ENCODE data around the gene CEP57L1. TPM values are rescaled to one million over a fixed set of nuclear protein-coding genes. Genes with fewer than 3 reads are reported as not detected.
"Not testable (repeated sequence)": the region's sequence is repeated elsewhere in the genome, so short reads cannot be mapped to it uniquely, and the experiment has no call there.

Gene CEP57L1
- total RNA-seq, 1 experiment from 2014 or later = 45.2 TPM

DNA sequence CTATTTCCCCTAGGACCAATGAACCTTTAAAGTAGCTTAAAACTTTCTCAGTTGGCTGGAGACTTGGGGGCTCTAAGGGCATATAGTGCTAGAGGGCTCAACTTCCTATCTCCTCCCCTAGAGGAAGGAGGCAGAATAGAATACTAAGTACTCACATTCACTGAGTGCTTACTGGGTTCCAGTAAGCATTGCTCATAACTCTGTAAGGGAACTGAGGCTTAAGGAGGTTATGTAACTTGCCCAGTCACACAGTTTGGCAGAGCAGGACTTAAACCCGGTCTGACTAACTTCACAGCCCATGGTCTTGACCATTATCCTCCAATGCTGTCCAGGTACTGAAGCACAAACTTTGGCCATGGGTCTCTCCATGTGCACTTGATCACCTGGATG is 13.1 kb upstream of the CEP57L1 start:
- no peak overlapping the region for H3K27ac ChIP-seq
- no peak for DNase-seq (ENCODE audit: low read depth in 1 of 2, low spot score in 2 of 2)
- H3K27me3 ChIP-seq (replicated peaks) = no peaks in the 10 kb centered on the region
- no peak overlapping the region for H3K4me3 ChIP-seq
- H3K4me1 ChIP-seq (replicated peaks) = no peaks in the 10 kb centered on the region
- H3K9me3 ChIP-seq (replicated peaks) = no peaks in the 10 kb centered on the region
- H3K36me3 ChIP-seq = no peaks in the 10 kb centered on the region

DNA sequence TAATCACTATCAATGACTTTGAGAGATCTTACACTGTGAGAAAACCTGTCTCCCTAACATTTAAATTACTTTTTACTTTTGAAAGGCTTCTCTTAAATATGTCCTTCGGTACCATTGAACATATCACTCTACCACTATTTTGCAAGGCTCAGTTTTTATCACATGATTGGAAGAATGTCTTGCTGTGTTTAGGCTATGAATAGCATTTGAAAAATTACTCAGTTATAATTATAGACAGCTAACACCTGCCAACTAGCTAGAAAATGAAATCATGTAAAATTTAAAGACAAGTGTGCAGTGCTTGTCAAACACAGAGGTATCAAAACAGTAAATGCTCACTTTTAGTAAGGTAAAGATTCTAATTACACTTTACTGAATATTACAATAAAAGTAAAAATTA is 11.7 kb upstream of the CEP57L1 start:
- DNase-seq (ENCODE audit: low read depth in 1 of 2, low spot score in 2 of 2) = no peak
- no peak overlapping the region for H3K4me3 ChIP-seq
- no peaks in the 10 kb centered on the region for H3K27me3 ChIP-seq (replicated peaks)
- no peaks in the 10 kb centered on the region for H3K4me1 ChIP-seq (replicated peaks)
- no peaks in the 10 kb centered on the region for H3K9me3 ChIP-seq (replicated peaks)
- no peak overlapping the region for H3K27ac ChIP-seq
- no peaks in the 10 kb centered on the region for H3K36me3 ChIP-seq

DNA sequence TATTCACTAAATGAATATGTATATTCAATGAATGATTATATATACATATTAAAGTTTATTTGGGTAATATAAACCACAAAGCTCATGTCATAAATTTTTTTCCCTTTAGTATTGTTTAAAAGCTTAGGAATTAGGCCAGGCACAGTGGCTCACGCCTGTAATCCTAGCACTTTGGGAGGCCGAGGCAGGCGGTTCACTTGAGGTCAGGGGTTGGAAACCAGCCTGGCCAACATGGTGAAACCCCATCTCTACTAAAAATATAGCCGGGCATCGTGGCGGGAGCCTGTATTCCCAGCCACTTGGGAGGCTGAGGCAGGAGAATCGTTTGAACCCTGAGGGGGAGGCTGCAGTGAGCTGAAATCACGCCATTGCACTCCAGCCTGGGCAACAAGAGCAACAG is 11.2 kb upstream of the CEP57L1 start:
- not testable (repeated sequence) for DNase-seq (ENCODE audit: low read depth in 1 of 2, low spot score in 2 of 2); H3K27me3 ChIP-seq (replicated peaks); H3K9me3 ChIP-seq (replicated peaks); H3K4me3 ChIP-seq; H3K4me1 ChIP-seq (replicated peaks); H3K27ac ChIP-seq; H3K36me3 ChIP-seq

DNA sequence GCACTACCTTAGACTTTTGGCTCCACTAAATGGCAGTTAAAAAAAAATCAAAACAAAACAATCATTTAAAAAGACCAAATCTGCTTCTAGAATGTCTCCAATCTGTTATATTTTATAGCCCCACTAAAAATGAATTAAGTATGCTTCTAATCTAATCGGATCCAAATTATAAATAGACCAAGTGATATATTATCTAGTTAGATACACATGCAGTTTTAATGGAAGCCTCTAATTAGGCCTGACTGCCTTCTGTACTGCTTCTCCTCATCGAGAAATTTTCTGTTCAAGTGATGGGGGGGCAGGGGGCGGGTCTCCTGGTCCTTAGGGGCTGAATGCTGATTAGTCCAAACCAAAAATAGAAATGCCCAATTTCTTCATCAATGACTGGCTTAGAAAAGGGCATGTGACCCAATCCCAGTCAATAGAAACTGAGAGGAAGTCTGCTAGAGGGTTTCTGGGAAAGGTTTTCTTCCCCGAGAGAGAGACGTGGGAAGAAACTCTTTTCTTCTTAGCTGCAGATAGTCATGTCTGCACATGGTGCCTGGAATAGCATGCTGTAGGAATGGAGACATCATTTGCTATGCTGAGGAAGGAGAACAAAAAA is 7.5 kb upstream of the CEP57L1 start:
- no peaks in the 10 kb centered on the region for H3K9me3 ChIP-seq (replicated peaks)
- H3K4me3 ChIP-seq = no peak overlapping the region
- H3K27me3 ChIP-seq (replicated peaks) = no peaks in the 10 kb centered on the region
- no peaks in the 10 kb centered on the region for H3K36me3 ChIP-seq
- DNase-seq (ENCODE audit: low read depth in 1 of 2, low spot score in 2 of 2) = no peak
- H3K4me1 ChIP-seq (replicated peaks) = no peaks in the 10 kb centered on the region
- no peak overlapping the region for H3K27ac ChIP-seq

DNA sequence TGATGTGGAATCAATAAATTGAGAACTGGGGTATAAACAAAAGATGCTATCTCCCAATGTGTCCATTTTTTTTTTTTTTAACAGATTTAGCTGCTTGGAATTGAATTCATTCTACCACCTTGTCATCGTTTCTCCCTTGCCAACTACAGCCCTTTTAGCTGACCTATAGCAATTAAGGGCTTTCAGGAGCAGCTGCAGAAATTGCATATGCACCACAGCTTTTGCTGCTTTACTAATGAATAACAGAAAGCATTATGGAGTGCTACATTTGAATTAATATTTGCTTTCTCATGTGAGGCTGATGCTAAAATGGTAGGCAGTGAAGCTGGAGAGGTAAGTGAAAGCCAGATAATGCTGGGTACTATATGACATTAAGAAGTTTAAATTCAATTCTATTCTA is 6.3 kb upstream of the CEP57L1 start:
- H3K27ac ChIP-seq = no peak overlapping the region

DNA sequence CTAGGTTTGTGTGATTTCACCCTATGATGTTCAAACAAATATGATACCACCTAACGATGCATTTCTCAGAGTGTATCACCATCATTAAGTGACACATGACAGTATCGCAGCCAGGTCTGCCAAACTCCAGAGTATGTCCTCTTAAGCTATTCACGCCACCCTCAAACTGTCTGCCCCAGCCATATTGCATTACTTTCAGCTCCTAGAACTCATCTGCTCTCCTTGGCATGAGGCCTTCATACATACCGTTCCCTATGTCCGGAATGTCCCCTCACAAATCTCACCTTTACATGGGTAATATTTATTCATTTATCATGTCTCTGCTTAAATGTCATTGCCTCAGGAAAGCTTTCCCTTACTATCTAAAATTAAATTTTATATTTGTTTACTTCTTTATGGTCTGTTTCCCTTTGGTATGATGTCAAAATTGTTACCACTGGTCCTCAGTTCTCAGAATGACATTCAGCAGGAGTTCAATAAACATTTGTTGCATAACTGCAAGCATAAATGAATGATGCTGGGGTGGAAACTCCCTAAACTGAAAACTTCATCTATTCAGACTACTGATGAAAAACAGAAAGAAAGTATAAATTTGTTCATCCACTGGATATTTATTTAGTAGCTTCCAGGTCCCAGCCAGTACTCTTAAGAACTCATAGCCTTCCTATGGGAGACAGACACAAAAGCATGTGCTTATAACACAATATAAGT is 3.8 kb upstream of the CEP57L1 start:
- H3K9me3 ChIP-seq (replicated peaks) = no peaks in the 10 kb centered on the region
- no peaks in the 10 kb centered on the region for H3K27me3 ChIP-seq (replicated peaks)
- DNase-seq (ENCODE audit: low read depth in 1 of 2, low spot score in 2 of 2) = no peak
- peaks cover 4% of the 10 kb centered on the region for H3K4me1 ChIP-seq (replicated peaks)
- H3K27ac ChIP-seq = no peak overlapping the region
- H3K36me3 ChIP-seq = peaks cover 3% of the 10 kb centered on the region; the same call in 1 of the 2 replicates
- H3K4me3 ChIP-seq = no peak overlapping the region

More for the DNA sequence above, 6.3 kb upstream of the CEP57L1 start:
- Histone ChIP-seq H3K9me3 (replicated peaks) (no peaks in the 10 kb centered on the region), H3K4me3 (no peak overlapping the region), H3K36me3 (no peaks in the 10 kb centered on the region), H3K27me3 (replicated peaks) (no peaks in the 10 kb centered on the region), H3K4me1 (replicated peaks) (no peaks in the 10 kb centered on the region)
- no peak for DNase-seq (ENCODE audit: low read depth in 1 of 2, low spot score in 2 of 2)

DNA sequence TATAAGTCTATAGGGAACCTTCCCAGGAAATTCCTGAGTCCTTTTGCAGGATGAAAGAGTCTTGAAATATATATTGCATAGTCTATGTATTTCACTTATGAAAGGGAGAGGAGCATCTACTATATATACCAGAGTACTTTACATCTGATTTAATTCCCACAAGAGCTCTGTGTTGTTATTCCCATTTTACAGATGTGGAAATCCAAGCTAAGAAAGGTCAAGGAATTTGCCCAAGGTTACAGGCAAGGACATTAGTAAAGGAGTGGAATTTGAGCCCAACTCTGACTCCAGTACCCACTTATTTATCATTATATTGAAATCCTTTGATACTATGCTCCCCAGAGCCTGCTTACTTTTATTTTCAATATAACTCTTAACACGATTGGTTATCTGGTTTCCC is 3.2 kb upstream of the CEP57L1 start:
- Histone ChIP-seq H3K27me3 (replicated peaks) (no peaks in the 10 kb centered on the region), H3K4me1 (replicated peaks) (peaks cover 7% of the 10 kb centered on the region), H3K27ac (no peak overlapping the region), H3K36me3 (peaks cover 3% of the 10 kb centered on the region; the same call in 1 of the 2 replicates), H3K4me3 (peak overlapping the region; percentile 2; the same call in 1 of the 2 replicates), H3K9me3 (replicated peaks) (no peaks in the 10 kb centered on the region)
- no peak for DNase-seq (ENCODE audit: low read depth in 1 of 2, low spot score in 2 of 2)

DNA sequence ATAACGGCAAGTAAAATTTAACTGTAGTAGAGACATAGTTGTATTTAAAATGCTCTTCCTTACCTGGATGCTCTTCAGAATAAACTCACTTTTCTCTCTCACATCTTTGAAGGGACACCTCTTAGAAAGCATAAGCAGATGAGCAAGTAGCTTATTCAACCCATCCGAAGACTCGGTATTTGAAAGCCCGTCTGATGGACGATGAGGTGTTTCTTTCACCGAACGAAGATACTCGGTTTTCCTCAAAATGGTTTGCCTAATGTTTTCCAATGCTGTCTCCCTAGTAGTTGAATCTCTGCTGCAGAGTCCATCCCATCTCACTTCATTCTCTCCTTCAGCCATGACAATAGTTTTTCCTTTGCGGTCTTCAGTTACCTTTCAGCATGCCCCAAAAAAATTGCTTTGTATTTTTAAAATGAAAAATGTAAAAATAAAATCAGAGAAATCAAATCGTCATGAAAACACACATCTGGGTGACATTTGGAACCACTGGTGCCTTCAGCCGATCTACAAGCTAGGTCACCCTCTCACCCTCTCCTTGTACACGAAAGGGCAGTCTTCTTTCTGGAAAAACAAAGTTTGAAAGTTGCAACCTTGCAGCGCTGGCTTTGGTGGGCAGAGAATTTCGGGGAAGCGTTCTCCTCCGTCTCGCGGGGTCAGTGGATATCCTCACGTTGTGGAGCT is 1.4 kb upstream of the CEP57L1 start:
- Histone ChIP-seq H3K27ac (no peak overlapping the region), H3K4me1 (replicated peaks) (peaks cover 7% of the 10 kb centered on the region), H3K27me3 (replicated peaks) (no peaks in the 10 kb centered on the region), H3K36me3 (peaks cover 3% of the 10 kb centered on the region; the same call in 1 of the 2 replicates), H3K9me3 (replicated peaks) (no peaks in the 10 kb centered on the region), H3K4me3 (peak overlapping the region; percentile 73)
- DNase-seq (ENCODE audit: low read depth in 1 of 2, low spot score in 2 of 2) = no peak

DNA sequence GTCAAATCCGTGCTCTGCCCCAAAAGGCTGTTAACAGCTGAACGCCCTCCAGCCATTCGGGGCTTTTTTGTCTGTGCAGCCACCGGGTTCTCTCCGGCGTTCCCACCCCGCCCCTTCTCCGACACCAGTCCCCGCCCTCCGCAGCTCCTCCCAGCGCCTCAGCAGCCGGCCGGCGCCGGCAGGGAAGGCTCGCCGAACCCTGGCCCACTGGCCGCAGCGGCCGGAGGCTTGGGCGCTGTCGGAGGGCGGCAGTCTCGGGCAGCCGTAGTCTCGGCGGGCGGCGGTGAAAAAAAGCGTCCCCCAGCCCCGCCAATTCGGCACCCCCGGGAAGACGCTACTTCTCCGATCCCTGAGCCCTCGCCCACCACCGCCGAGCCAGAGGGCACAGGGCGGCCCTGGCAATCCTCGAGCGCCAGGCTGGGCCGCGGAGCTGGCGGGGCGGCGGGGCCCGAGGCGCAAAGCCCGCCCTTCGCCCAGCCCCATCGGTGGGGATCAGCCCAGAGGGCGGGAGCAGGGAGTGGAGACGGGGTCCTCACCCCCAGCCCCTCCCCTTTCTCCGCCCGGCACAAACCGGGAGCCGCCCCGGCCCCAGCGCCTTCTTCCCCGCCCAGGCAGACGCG is 781 bp upstream of the CEP57L1 start, which contains the start of gene SESN1:
SESN1 (minus strand) TSS at position 431 of the 620 bp plus-strand sequence. CDS start 773 bp downstream, outside the sequence.
- Histone ChIP-seq H3K36me3 (peaks cover 3% of the 10 kb centered on the region; the same call in 1 of the 2 replicates), H3K27ac (peak within 1 kb of the TSS; percentile 95), H3K9me3 (replicated peaks) (no peaks in the 10 kb centered on the region), H3K4me1 (replicated peaks) (peaks cover 7% of the 10 kb centered on the region), H3K27me3 (replicated peaks) (no peaks in the 10 kb centered on the region), H3K4me3 (peak within 1 kb of the TSS; percentile 73)
- peak in 1 of 2 experiments; percentile 95 for DNase-seq (ENCODE audit: low read depth in 1 of 2, low spot score in 2 of 2)

DNA sequence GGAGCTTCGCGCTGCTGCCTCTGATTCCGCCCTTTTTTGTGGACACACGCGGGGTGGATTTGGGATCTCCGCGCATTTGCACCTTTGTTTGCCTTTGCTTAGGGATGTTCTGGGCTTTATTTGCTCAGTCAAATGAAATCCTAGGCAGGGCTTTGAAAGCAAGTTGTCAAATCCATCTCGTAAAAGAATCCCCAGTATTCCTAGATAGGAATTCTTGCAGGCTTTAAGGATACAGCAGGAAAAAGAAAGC is 453 bp downstream of the CEP57L1 start:
- H3K9me3 ChIP-seq (replicated peaks) = no peaks in the 10 kb centered on the region
- no peak for DNase-seq (ENCODE audit: low read depth in 1 of 2, low spot score in 2 of 2)
- H3K27ac ChIP-seq = peak overlapping the region; percentile 95
- peaks cover 9% of the 10 kb centered on the region for H3K36me3 ChIP-seq
- H3K27me3 ChIP-seq (replicated peaks) = no peaks in the 10 kb centered on the region
- peak overlapping the region; percentile 73 for H3K4me3 ChIP-seq
- peaks cover 7% of the 10 kb centered on the region for H3K4me1 ChIP-seq (replicated peaks)

DNA sequence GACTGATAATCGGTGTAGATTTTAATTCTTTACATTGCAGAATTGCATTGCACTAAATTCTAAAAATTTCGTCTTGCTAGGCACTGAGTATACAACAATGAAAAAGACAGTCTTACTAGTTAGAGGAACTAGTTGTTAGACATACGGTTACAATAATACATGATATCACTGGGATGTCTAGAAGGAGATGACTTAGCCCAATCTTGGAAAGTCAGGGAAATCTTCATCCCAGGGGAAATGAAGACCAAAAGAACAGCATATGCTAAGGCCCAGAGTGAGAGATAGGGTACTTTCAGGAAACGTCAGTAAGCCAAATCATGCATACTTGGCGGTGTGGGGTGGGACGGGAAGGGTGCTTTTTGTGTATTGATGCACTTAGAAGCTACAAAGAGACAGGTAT is 901 bp downstream of the CEP57L1 start:
- Histone ChIP-seq H3K9me3 (replicated peaks) (no peaks in the 10 kb centered on the region), H3K27ac (peak overlapping the region; percentile 95), H3K27me3 (replicated peaks) (no peaks in the 10 kb centered on the region), H3K4me3 (peak overlapping the region; percentile 73), H3K4me1 (replicated peaks) (peaks cover 7% of the 10 kb centered on the region), H3K36me3 (peaks cover 14% of the 10 kb centered on the region)
- DNase-seq (ENCODE audit: low read depth in 1 of 2, low spot score in 2 of 2) = no peak

DNA sequence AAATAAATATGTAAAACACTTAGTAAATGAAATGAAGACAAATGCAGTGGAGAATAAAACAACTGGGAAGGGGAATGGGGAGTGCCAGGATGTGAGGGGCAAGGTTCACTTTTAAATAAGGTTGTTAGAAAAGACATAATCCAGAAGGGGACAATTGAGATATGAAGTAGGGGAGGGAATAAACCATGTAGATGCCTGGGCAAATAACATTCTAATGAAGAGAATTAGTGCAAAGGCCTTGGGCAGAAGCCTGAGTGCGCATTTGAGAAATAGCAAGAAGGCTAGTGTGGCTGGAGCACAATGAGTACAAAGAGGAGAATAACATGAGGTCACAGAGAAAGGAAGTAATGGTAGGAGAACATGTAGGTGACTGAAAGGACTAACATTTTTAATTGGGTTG is 2.4 kb downstream of the CEP57L1 start:
- Histone ChIP-seq H3K9me3 (replicated peaks) (no peaks in the 10 kb centered on the region), H3K27ac (no peak overlapping the region), H3K4me3 (no peak overlapping the region), H3K36me3 (peaks cover 19% of the 10 kb centered on the region), H3K4me1 (replicated peaks) (peaks cover 7% of the 10 kb centered on the region), H3K27me3 (replicated peaks) (no peaks in the 10 kb centered on the region)
- no peak for DNase-seq (ENCODE audit: low read depth in 1 of 2, low spot score in 2 of 2)

DNA sequence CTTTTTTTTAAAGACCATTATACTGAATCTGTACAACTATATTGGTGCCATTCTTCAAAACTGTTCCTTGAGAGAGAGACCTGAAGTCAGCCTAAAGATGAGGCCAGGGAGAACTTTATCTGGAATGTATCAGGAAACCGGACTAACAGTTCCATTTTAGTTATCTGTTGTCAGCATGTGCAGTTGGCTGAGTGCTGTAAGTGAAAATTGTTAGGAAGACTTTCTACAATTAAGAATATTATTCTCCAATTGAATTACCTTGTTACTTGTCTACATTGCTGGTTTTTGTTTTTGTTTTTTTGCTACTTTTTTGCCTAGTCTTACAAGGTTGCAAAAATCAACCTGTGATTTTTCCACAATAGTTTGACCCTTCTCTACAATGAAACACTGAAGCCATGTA is 7.5 kb downstream of the CEP57L1 start:
- H3K27me3 ChIP-seq (replicated peaks) = no peaks in the 10 kb centered on the region
- no peaks in the 10 kb centered on the region for H3K4me1 ChIP-seq (replicated peaks)
- DNase-seq (ENCODE audit: low read depth in 1 of 2, low spot score in 2 of 2) = no peak
- peaks cover 16% of the 10 kb centered on the region for H3K36me3 ChIP-seq
- H3K4me3 ChIP-seq = no peak overlapping the region
- no peaks in the 10 kb centered on the region for H3K9me3 ChIP-seq (replicated peaks)
- no peak overlapping the region for H3K27ac ChIP-seq

DNA sequence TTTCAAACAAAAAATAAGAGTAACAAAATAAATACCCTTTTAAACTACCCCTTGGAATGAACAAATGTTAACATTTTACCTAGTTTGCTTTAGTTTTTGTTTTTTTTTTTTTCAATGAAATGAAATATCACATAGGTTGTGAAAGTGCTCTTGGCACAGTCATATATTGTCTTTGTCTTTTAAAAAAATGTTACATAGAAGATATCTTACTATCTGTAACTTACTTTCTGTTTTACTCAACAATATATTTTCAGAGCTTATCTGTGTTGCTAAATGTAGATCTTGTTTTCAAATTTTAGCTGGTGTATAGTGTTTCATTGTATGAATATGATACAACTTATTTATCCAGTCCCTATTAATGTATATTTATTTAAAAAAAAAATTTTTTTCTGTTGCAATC is 8.6 kb downstream of the CEP57L1 start:
- peaks cover 16% of the 10 kb centered on the region for H3K36me3 ChIP-seq
- no peak for DNase-seq (ENCODE audit: low read depth in 1 of 2, low spot score in 2 of 2)
- H3K4me3 ChIP-seq = no peak overlapping the region
- H3K27me3 ChIP-seq (replicated peaks) = no peaks in the 10 kb centered on the region
- H3K9me3 ChIP-seq (replicated peaks) = no peaks in the 10 kb centered on the region
- no peak overlapping the region for H3K27ac ChIP-seq
- no peaks in the 10 kb centered on the region for H3K4me1 ChIP-seq (replicated peaks)

All from SJSA1 (cell line).